Epidermal melanocyte (primary cell): Measurements from ENCODE around the gene SRPK3.

Experiments used
- DNase-seq: peaks from one replicate; pipeline ENCODE4 v3.0.0; 2011; ENCODE audit warnings: low spot score; ENCODE audit not compliant: insufficient read length

SRPK3 gene

GRCh38 chrX:153770601-153771414 is 10.0 kb upstream of the SRPK3 start:
- no peak for DNase-seq

GRCh38 chrX:153771415-153772315 is 9.2 kb upstream of the SRPK3 start:
- no peak for DNase-seq

- DNase-seq, result no peak
Observed at GRCh38 chrX:153772316-153773217, 8.3 kb upstream of the SRPK3 start.

GRCh38 chrX:153773218-153773611 is 7.6 kb upstream of the SRPK3 start:
- no peak for DNase-seq

GRCh38 chrX:153773741-153774575 is 6.9 kb upstream of the SRPK3 start:
- no peak for DNase-seq

GRCh38 chrX:153774576-153775292 is 6.1 kb upstream of the SRPK3 start:
- no peak for DNase-seq

GRCh38 chrX:153775293-153776119 is 5.3 kb upstream of the SRPK3 start:
- DNase-seq, result no peak

- DNase-seq, result no peak
Observed at GRCh38 chrX:153776120-153776599, 4.7 kb upstream of the SRPK3 start.

- no peak for DNase-seq
Observed at GRCh38 chrX:153776611-153777045, 4.2 kb upstream of the SRPK3 start.

- no peak for DNase-seq
Observed at GRCh38 chrX:153777261-153778090, 3.4 kb upstream of the SRPK3 start.

- DNase-seq, result no peak
Observed at GRCh38 chrX:153778181-153778580, 2.7 kb upstream of the SRPK3 start.

- no peak for DNase-seq
Observed at GRCh38 chrX:153778684-153779101, 2.1 kb upstream of the SRPK3 start.

GRCh38 chrX:153779891-153780677 is 757 bp upstream of the SRPK3 start:
- DNase-seq, result no peak

- DNase-seq, result no peak
Observed at GRCh38 chrX:153781428-153782047, 697 bp downstream of the SRPK3 start.

GRCh38 chrX:153782313-153782712 is 1.5 kb downstream of the SRPK3 start:
- no peak for DNase-seq

- DNase-seq, result no peak
Observed at GRCh38 chrX:153782871-153783270, 2.0 kb downstream of the SRPK3 start.
